Panc1 (cell line): ENCODE results near the gene CASR. TPM values are rescaled to one million over a fixed set of nuclear protein-coding genes. Genes with fewer than 3 reads are reported as not detected.

ENCODE experiments used
- ATAC-seq: fragments of 200-7000 bp; cut with Tn5 transposase; 2 replicates; pipeline ENCODE4 v1.9.1; 2020; ENCODE audit warnings: mild to moderate bottlenecking, moderate library complexity
- BruUV-seq: library from RNA; stranded (reverse); fragments of 400-500 nt; replicated peaks from 2 replicates; lab custom pipeline; 2021; lab: Mats Ljungman, UMichigan
- CTCF ChIA-PET: fragments of 300-600 bp; sonication (Branson Sonifier 250); formaldehyde crosslinking; loops from one replicate; lab custom pipeline; 2022; ENCODE audit warnings: antibody characterized with exemption; lab: Charles Lee
- POLR2A ChIA-PET: fragments of 300-600 bp; sonication (Branson Sonifier 250); formaldehyde crosslinking; loops from one replicate; lab custom pipeline; 2022; ENCODE audit warnings: antibody characterized with exemption; lab: Charles Lee
- DNase-seq: peaks from one replicate; pipeline ENCODE4 v3.0.0-alpha.2; 2010; ENCODE audit warnings: low read depth, low spot score
- H3K27ac ChIP-seq: 2 replicates; pipeline ENCODE4 v1.5.1; 2011; ENCODE audit warnings: mild to moderate bottlenecking, low read length, inconsistent platforms
- H3K27me3 ChIP-seq: fragments of 200-500 bp; sonication (Bioruptor generic); 2 replicates; pipeline ENCODE4 v1.6.0; 2014; ENCODE audit warnings: low read length, inconsistent platforms; ENCODE audit not compliant: control insufficient read depth, insufficient read depth
- H3K36me3 ChIP-seq: fragments of 200-500 bp; sonication (Bioruptor generic); 2 replicates; pipeline ENCODE4 v1.5.1; 2014; ENCODE audit warnings: inconsistent platforms, mild to moderate bottlenecking, low read length, moderate library complexity; ENCODE audit not compliant: control insufficient read depth, insufficient read depth
- H3K4me1 ChIP-seq: 2 replicates; pipeline ENCODE4 v1.5.1; 2011; ENCODE audit warnings: inconsistent platforms, mild to moderate bottlenecking, low read length, moderate library complexity; ENCODE audit not compliant: control insufficient read depth, insufficient read depth
- H3K4me3 ChIP-seq, 2 experiments: 2 replicates each; pipeline ENCODE4 v1.5.1; 2011 to 2012; ENCODE audit warnings: low read depth in 2 of 2, low read length in 2 of 2, mild to moderate bottlenecking in 2 of 2, inconsistent platforms in 1 of 2, moderate library complexity in 1 of 2
- H3K9me3 ChIP-seq: fragments of 200-500 bp; sonication (Bioruptor generic); 2 replicates; pipeline ENCODE4 v1.5.1; 2014; ENCODE audit warnings: low read depth, mild to moderate bottlenecking, inconsistent platforms, low read length, moderate library complexity; ENCODE audit not compliant: control insufficient read depth, insufficient read depth
- POLR2AphosphoS5 ChIP-seq: IDR thresholded peaks from 2 replicates; pipeline ENCODE4 v1.6.1; 2012; ENCODE audit warnings: mild to moderate bottlenecking, low read depth, low read length, moderate library complexity
- SIN3A ChIP-seq: IDR thresholded peaks from 2 replicates; pipeline ENCODE4 v1.6.1; 2012; ENCODE audit warnings: low read depth, mild to moderate bottlenecking, low read length, moderate library complexity, borderline replicate concordance; ENCODE audit not compliant: insufficient read depth
- TCF7L2 ChIP-seq: IDR thresholded peaks from 2 replicates; pipeline ENCODE4 v1.6.1; 2011; ENCODE audit warnings: mild to moderate bottlenecking, low read depth, low read length, inconsistent platforms
- in situ Hi-C: cut with HindIII; loops from 2 replicates; pipeline ENCODE4 v1.10.0; 2016; ENCODE audit warnings: low sequenced_read_pairs, low pct_unique_long_range_greater_than_20kb
- intact Hi-C: fragments of 100-400 bp; cut with micrococcal nuclease; formaldehyde crosslinking; loops from one replicate; pipeline ENCODE4 v1.10.0; 2022; ENCODE audit not compliant: unreplicated experiment
- total RNA-seq: library from RNA; stranded (reverse); gene quantifications from one replicate; pipeline ENCODE4 v1.2.1, GENCODE V29; 2021; ENCODE audit not compliant: unreplicated experiment
- TF ChIP-seq, protein P1 (sequence below): fragments of 450-650 bp; IDR thresholded peaks from 2 replicates; pipeline ENCODE4 v1.5.1; 2017; ENCODE audit warnings: mild to moderate bottlenecking
- TF ChIP-seq, protein P2 (sequence below), 2 experiments: IDR thresholded peaks; 2 replicates each; pipeline ENCODE4 v1.6.1; 2011 to 2012; ENCODE audit warnings: low read depth in 2 of 2, control low read depth in 1 of 2, low read length in 1 of 2, mild to moderate bottlenecking in 1 of 2, moderate library complexity in 1 of 2; ENCODE audit not compliant: insufficient read depth in 1 of 2

CASR gene
- total RNA-seq, 1 experiment from 2014 or later: not detected

DNA sequence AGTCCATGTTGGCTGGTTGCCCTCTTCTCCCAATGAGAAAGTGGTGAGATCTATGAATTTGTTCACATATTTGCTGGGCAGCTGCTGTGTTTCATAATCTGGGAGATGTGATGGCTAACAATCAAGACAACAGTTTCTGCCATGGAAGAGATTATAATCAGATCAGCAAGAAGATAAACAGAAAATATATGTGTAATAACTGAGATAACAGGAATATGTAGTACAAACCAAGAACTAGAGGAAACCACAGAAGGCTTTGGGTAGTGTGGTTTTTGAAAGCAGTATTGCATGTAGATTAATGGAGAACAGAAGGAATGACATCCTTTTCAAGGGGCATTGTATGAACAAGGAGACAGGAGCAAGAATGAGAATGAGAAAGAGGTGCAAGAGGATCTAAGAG, 129.4 kb downstream of the CASR start:
- POLR2A ChIA-PET: no interaction called here

DNA sequence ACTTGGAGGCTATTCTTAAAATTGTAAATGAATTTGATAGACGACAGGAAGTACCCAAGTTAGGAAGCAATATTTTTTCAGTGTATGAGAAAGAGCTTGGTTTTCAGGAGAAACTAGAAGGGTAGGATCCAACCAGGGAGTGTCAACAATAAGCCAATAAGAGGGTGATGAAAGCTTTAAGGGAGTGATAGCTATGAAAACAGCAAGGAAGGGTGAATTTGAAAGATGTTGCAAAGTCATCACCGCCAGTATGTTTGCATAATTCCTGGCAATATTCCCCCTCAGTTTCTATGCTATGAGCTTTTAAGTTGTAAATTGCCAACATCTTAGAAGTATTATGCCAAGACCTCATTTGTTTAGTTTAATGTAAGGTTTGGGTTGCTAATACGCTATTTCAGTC, 129.8 kb downstream of the CASR start:
- Histone ChIP-seq H3K36me3 (no peaks in the 10 kb centered on the region), H3K4me3 (no peak overlapping the region), H3K9me3 (no peaks in the 10 kb centered on the region), H3K27ac (no peak overlapping the region), H3K4me1 (no peaks in the 10 kb centered on the region), H3K27me3 (peaks cover 2% of the 10 kb centered on the region; the same call in 1 of the 2 replicates)
- ChIA-PET POLR2A (no interaction called here), CTCF (no interaction called here)
- ATAC-seq (no peak), DNase-seq (no peak)
- TF ChIP-seq, protein P1, sequence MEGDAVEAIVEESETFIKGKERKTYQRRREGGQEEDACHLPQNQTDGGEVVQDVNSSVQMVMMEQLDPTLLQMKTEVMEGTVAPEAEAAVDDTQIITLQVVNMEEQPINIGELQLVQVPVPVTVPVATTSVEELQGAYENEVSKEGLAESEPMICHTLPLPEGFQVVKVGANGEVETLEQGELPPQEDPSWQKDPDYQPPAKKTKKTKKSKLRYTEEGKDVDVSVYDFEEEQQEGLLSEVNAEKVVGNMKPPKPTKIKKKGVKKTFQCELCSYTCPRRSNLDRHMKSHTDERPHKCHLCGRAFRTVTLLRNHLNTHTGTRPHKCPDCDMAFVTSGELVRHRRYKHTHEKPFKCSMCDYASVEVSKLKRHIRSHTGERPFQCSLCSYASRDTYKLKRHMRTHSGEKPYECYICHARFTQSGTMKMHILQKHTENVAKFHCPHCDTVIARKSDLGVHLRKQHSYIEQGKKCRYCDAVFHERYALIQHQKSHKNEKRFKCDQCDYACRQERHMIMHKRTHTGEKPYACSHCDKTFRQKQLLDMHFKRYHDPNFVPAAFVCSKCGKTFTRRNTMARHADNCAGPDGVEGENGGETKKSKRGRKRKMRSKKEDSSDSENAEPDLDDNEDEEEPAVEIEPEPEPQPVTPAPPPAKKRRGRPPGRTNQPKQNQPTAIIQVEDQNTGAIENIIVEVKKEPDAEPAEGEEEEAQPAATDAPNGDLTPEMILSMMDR: no peak
- TF ChIP-seq TCF7L2 (no peak), POLR2AphosphoS5 (no peak), SIN3A (no peak)
- in situ Hi-C loops: no loop called here
- intact Hi-C loops: no loop called here
- no TSS peak for BruUV-seq

More for the DNA sequence above, 129.4 kb downstream of the CASR start:
- no TSS peak for BruUV-seq
- intact Hi-C loops (no loop called here), in situ Hi-C loops (no loop called here)
- Histone ChIP-seq H3K4me1 (no peaks in the 10 kb centered on the region), H3K36me3 (no peaks in the 10 kb centered on the region), H3K27me3 (peaks cover 2% of the 10 kb centered on the region; the same call in 1 of the 2 replicates), H3K9me3 (no peaks in the 10 kb centered on the region), H3K27ac (no peak overlapping the region), H3K4me3 (no peak overlapping the region)
- DNase-seq (no peak), ATAC-seq (no peak)
- TF ChIP-seq POLR2AphosphoS5: no peak
- TF ChIP-seq TCF7L2: no peak
- TF ChIP-seq, protein P1: no peak
- no peak for TF ChIP-seq SIN3A
- TF ChIP-seq, protein P2, sequence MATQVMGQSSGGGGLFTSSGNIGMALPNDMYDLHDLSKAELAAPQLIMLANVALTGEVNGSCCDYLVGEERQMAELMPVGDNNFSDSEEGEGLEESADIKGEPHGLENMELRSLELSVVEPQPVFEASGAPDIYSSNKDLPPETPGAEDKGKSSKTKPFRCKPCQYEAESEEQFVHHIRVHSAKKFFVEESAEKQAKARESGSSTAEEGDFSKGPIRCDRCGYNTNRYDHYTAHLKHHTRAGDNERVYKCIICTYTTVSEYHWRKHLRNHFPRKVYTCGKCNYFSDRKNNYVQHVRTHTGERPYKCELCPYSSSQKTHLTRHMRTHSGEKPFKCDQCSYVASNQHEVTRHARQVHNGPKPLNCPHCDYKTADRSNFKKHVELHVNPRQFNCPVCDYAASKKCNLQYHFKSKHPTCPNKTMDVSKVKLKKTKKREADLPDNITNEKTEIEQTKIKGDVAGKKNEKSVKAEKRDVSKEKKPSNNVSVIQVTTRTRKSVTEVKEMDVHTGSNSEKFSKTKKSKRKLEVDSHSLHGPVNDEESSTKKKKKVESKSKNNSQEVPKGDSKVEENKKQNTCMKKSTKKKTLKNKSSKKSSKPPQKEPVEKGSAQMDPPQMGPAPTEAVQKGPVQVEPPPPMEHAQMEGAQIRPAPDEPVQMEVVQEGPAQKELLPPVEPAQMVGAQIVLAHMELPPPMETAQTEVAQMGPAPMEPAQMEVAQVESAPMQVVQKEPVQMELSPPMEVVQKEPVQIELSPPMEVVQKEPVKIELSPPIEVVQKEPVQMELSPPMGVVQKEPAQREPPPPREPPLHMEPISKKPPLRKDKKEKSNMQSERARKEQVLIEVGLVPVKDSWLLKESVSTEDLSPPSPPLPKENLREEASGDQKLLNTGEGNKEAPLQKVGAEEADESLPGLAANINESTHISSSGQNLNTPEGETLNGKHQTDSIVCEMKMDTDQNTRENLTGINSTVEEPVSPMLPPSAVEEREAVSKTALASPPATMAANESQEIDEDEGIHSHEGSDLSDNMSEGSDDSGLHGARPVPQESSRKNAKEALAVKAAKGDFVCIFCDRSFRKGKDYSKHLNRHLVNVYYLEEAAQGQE (IDR thresholded peaks at IDR 0.05; ENCODE audit: insufficient read depth in 1 of 2, low read depth in 2 of 2, low read length in 1 of 2): no peak
- CTCF ChIA-PET: no interaction called here
